Stimulated activated naive CD8-positive, alpha-beta T cell treated with anti-CD3 and anti-CD28 coated beads, Interleukin-15, amount 100 ng/mL, for 72 hours (primary cell): Measurements from ENCODE around the gene FAM228B.
"Not testable (repeated sequence)": the region's sequence is repeated elsewhere in the genome, so short reads cannot be mapped to it uniquely, and the experiment has no call there.

Experiments
- ATAC-seq: fragments of 150-1000 bp; cut with Tn5 transposase; 2 replicates; pipeline ENCODE4 v1.10.0; 2021; ENCODE audit warnings: mild to moderate bottlenecking, moderate library complexity
- DNase-seq, 2 donors: peaks; one replicate each; pipeline ENCODE4 v3.0.0; 2021 to 2022
- H3K27ac Mint-ChIP-seq, 2 donors: one replicate each; pipeline ENCODE4 v1.8.0; 2022; ENCODE audit warnings: mild to moderate bottlenecking in 2 of 2, mixed read lengths in 2 of 2, moderate library complexity in 2 of 2
- H3K27me3 Mint-ChIP-seq: one replicate; pipeline ENCODE4 v1.8.0; 2022; ENCODE audit warnings: mixed read lengths
- H3K4me1 Mint-ChIP-seq: one replicate; pipeline ENCODE4 v1.8.0; 2022; ENCODE audit warnings: mild to moderate bottlenecking, mixed read lengths
- H3K4me3 Mint-ChIP-seq, 2 donors: one replicate each; pipeline ENCODE4 v1.8.0; 2022; ENCODE audit warnings: mild to moderate bottlenecking in 2 of 2, mixed read lengths in 2 of 2, moderate library complexity in 1 of 2
- H3K9me3 Mint-ChIP-seq, 2 donors: one replicate each; pipeline ENCODE4 v1.8.0; 2022; ENCODE audit warnings: mixed read lengths in 2 of 2

The FAM228B gene

DNA sequence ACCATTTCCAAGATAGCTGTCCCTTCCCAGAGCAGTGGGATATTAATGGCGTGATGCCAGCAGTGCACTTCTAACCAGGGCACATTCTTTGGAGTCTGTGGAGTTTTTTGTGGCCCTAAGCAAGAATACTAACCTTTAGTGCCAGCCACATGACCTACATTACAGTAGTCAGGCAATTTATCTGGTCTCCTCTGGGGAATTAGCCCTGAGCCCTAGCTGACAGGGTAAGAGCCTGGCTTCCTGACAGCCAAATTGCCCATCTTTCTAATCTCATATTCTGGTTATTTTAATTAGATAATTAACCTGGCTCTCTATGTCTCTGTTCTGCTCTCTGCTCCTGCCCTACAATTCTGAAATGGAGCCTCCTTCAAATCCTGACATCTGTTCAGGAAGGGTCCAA lies 5.4 kb upstream of the FAM228B start:
- H3K27me3 Mint-ChIP-seq: no peaks in the 10 kb centered on the region
- H3K27ac Mint-ChIP-seq: no peak overlapping the region
- H3K9me3 Mint-ChIP-seq: no peaks in the 10 kb centered on the region
- no peak for ATAC-seq
- DNase-seq: no peak
- H3K4me1 Mint-ChIP-seq: peaks cover 6% of the 10 kb centered on the region
- no peak overlapping the region for H3K4me3 Mint-ChIP-seq

DNA sequence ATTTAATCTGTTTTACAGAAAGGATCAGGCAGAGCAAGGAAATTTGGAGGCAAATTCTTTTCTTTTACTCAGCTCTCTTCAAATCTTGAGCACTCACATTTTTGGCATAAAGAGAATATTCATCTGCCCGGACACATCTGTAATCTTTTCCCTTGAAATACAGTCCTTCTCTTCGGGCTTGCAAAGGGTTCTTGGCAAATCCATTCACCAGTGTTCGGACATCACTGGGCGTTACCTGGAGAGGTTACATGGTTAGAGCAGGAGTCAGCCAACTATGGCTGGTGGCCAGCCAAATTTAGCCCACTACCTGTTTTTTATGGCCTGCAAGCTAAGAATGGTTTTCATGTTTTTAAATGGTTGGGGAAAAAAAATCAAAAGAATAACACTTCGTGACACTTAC lies 2.2 kb upstream of the FAM228B start:
- no peak for DNase-seq
- H3K27ac Mint-ChIP-seq: no peak overlapping the region
- no peak overlapping the region for H3K4me3 Mint-ChIP-seq
- H3K27me3 Mint-ChIP-seq: no peaks in the 10 kb centered on the region
- ATAC-seq: no peak
- H3K4me1 Mint-ChIP-seq: peaks cover 23% of the 10 kb centered on the region
- no peaks in the 10 kb centered on the region for H3K9me3 Mint-ChIP-seq

DNA sequence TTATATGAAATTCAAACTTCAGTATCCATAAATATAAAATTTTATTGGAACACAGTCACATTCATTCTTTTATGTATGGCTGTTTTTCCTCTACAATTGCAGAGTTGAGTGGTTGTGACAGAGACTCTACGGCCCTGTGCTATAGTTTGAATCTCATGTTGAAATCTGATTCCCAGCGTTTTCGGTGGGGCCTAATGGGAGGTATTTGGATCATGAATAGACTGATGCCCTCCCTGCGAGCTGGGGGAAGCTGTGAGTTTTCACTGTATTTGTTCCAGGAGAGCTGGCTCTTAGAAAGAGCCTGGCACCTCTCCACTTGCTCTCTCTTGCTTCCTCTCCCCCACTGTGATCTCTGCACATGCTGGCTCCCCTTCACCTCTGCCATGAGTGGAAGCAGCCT lies 1.8 kb upstream of the FAM228B start:
- H3K4me3 Mint-ChIP-seq: no peak overlapping the region
- H3K27ac Mint-ChIP-seq: no peak overlapping the region
- H3K27me3 Mint-ChIP-seq: no peaks in the 10 kb centered on the region
- DNase-seq: no peak
- peaks cover 23% of the 10 kb centered on the region for H3K4me1 Mint-ChIP-seq
- no peak for ATAC-seq
- no peaks in the 10 kb centered on the region for H3K9me3 Mint-ChIP-seq

DNA sequence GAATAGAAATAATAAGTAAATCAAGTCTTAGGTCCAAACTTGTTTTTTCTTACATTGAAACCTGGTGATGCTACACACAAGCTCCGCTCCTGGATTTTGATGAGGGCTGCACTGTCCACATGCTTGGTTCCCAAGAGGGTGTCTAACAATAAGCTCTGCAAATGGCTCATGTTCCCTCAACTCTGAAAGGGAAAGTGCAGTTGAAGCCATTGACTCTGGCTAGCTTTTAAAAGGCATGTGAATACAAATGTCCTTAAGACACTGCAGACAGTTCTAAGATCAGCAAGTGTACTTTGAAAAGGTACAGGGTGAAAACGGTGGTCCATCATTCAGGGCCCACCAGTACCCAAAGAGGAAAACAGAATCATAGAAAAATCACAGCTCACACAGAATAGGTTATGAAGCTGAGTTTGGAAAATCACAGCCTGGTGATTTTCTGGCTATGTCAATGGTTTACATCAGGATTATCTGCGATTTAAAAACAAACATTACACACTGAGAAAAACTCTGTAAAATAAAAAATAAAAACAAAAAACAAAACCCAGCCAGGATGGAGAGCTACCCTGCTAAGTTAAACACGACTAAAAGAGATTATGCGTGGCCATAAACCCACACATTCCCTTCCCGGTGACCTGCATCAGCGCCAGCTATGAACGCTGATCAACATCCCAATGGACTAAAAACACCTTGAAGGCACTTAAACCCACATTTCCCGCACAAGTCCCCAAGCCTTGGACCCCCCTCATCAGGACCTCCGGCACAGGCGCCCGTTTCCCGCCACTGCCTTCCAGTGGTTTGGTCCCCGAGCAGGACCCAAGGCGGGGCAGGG lies 689 bp upstream of the FAM228B start:
- no peaks in the 10 kb centered on the region for H3K27me3 Mint-ChIP-seq
- DNase-seq (no peak), ATAC-seq (no peak)
- peak overlapping the region; percentile 88 to 90 for H3K4me3 Mint-ChIP-seq
- peaks cover 23% of the 10 kb centered on the region for H3K4me1 Mint-ChIP-seq
- H3K27ac Mint-ChIP-seq: peak overlapping the region; percentile 97
- no peaks in the 10 kb centered on the region for H3K9me3 Mint-ChIP-seq

DNA sequence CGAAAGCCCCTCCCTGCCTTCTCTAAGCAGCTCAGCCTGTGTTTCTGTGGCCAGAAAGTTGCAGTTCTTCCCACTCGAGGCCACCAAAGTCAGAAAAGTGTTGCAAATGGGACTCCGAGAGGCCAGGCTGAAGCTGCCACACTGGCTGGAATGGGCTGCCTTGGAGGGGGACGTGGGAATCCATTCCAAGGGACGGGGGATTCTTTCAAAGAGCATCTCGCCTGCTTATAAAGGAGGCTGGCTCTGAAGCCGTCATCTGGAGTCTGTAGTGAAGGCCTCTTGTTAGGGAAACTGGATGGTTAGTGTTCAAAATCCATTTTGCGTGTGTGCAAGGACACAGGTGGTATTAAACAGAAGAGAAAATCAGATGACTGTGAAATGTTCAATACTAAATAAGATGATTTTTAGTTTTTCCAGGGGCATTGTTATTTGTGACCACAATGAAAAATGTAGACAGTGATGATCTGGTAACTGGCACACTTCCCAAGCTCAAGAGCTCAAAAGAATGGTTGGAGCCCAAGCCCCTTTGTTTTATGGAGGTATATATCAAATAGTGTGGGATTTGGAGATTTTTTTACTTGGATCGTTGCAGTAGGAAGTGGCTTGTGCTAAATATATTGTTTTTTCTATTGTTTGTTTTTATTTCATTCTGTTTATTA lies 782 bp downstream of the FAM228B start:
- H3K27me3 Mint-ChIP-seq: no peaks in the 10 kb centered on the region
- H3K4me3 Mint-ChIP-seq: peak overlapping the region; percentile 91 to 93
- DNase-seq: no peak
- ATAC-seq: peak; percentile 22
- H3K9me3 Mint-ChIP-seq: no peaks in the 10 kb centered on the region
- peak overlapping the region; percentile 90 to 93 for H3K27ac Mint-ChIP-seq
- peaks cover 27% of the 10 kb centered on the region for H3K4me1 Mint-ChIP-seq

DNA sequence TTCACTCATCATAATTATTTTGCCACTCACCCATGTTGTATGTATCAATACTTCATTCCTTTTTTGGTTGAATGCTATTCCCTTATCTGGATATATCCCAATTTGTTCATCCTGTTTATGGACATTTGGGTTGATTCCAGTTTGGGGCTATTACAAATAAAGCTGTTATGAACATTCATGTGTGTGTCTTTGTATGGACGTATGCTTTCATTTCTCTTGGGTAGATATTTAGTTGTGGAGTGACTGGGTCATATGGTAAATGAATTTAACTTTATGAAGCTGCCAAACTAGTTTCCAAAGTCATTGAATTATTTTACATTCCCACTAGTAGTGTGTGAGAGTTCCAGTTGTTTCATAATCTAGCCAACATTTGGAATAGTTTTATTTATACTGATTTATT lies 2.7 kb downstream of the FAM228B start:
- DNase-seq (no peak), ATAC-seq (no peak)
- no peaks in the 10 kb centered on the region for H3K27me3 Mint-ChIP-seq
- no peak overlapping the region for H3K27ac Mint-ChIP-seq
- peaks cover 31% of the 10 kb centered on the region for H3K4me1 Mint-ChIP-seq
- H3K4me3 Mint-ChIP-seq: no peak overlapping the region
- no peaks in the 10 kb centered on the region for H3K9me3 Mint-ChIP-seq

DNA sequence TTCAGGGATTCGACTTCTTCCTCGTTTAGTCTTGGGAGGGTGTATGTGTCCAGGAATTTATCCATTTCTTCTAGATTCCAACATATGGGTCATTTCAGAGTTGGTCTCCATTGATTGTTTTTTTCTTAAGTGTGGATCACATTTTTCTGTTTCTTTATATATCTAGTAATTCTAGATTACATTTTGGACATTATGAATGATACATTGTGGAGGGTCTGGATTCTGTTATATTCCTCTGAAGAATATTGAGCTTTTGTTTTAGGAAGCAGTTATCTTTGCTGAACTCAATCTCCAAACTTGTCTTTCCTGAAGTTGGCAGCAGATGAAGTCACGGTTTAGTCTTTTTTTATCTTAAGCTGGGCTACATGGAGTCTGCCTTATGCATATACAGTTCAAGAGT lies 9.3 kb downstream of the FAM228B start:
- ATAC-seq: no peak
- H3K4me1 Mint-ChIP-seq: peaks cover 8% of the 10 kb centered on the region
- H3K9me3 Mint-ChIP-seq: peaks cover 0 to 7% of the 10 kb centered on the region in 2 donors
- no peak overlapping the region for H3K4me3 Mint-ChIP-seq
- no peak overlapping the region for H3K27ac Mint-ChIP-seq
- no peaks in the 10 kb centered on the region for H3K27me3 Mint-ChIP-seq
- no peak for DNase-seq

DNA sequence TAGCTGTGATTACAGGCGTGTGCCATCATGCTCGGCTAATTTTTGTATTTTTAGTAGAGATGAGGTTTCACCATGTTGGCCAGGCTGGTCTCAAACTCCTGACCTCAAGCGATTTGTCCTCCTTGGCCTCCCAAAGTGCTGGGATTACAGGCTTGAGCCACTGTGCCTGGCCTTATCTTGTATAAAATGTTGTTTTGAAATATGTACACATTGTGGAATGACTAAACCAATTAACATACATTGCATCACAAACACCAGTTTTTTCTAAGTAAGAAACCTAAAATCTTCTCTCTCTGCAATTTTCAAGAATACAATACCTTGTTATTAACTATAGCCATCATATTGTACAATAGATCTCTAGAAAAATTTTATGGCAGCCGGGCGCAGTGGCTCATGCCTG lies 17.0 kb downstream of the FAM228B start:
- ATAC-seq, H3K4me3 Mint-ChIP-seq, H3K27ac Mint-ChIP-seq, DNase-seq, H3K4me1 Mint-ChIP-seq, H3K9me3 Mint-ChIP-seq, H3K27me3 Mint-ChIP-seq: not testable (repeated sequence)

DNA sequence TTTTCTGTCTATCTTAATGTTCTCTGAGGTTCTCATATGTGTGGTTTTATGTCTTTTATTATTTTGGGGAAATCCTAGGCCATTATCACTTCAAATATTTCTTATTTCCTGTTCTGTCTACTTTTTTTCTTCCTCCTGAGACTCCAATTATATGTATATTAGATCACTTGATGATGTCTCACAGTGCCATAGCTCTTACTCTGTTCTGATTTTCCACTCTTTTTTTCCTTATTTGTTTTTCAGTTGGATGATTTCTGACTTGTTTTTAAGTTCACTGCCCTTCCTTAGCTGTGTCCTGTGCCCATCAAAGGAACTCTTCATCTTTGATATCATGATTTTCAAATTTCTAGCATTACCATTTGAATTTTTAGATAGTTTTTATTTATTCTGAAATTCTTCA lies 24.1 kb downstream of the FAM228B start:
- Mint-ChIP-seq H3K27ac (no peak overlapping the region), H3K4me3 (no peak overlapping the region), H3K27me3 (no peaks in the 10 kb centered on the region), H3K9me3 (peaks cover 8 to 25% of the 10 kb centered on the region in 2 donors), H3K4me1 (no peaks in the 10 kb centered on the region)
- ATAC-seq: no peak
- no peak for DNase-seq

DNA sequence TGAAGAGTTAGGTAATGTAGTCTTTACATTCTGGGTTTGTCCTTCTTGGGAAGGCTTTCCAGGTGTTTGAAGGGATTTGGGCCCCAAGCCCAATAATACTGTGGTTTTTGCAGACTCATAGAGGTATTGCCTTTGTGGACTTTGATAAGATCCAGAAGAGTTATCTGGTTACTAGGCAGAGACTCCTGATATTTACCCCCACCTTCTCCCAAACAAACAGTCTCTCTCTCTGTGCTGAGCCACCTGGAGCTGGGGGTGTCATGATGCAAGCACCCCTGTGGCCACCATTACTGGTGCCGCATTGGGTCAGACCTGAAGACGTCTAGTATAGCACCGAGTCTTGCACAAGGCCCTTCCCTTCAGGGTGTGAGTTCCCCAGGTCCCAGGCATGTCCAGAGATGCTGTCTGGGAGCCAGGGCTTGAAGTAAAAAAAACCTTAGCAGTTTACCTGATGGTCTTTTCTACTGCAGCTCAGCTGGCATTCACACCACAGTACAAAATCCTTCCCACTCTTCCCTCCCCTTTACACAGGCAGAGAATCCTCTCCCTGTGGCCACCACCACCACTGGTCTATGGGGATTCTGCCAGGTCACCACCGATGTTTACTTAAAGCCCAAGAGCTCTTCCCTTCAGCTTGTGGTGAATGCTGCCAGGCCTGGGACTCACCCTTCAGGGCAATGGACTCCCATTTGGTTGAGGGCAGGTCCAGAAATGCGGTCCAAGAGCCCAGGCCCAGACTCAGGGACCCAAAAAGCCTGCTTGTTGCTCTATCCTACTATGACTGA lies 29.3 kb downstream of the FAM228B start:
- no peak for DNase-seq
- Mint-ChIP-seq H3K9me3 (peaks cover 2 to 14% of the 10 kb centered on the region in 2 donors), H3K27me3 (no peaks in the 10 kb centered on the region), H3K27ac (no peak overlapping the region), H3K4me3 (no peak overlapping the region), H3K4me1 (no peaks in the 10 kb centered on the region)
- no peak for ATAC-seq

DNA sequence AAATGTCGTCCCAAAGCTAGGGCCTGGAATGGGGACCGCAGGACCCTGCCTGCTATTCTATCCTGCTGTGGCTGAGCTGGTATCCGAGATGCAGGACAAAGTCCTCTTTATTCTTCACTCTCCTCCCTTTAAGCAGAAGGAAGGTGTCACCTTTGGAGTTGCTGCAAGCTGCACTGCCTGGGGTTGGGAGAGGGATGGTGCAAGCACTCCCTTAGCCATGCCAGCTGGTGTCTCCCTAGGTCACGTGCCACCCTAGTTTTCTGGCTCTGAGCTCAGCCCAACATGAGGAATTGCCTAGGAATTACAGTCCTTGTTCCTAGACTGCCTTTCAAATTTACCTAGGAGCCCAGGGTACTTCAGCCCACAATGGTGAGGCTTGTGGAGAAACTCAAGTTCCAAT lies 30.2 kb downstream of the FAM228B start:
- H3K27me3 Mint-ChIP-seq: no peaks in the 10 kb centered on the region
- no peaks in the 10 kb centered on the region for H3K4me1 Mint-ChIP-seq
- H3K27ac Mint-ChIP-seq: no peak overlapping the region
- H3K9me3 Mint-ChIP-seq: peaks cover 0 to 9% of the 10 kb centered on the region in 2 donors
- H3K4me3 Mint-ChIP-seq: no peak overlapping the region
- ATAC-seq (no peak), DNase-seq (no peak)

DNA sequence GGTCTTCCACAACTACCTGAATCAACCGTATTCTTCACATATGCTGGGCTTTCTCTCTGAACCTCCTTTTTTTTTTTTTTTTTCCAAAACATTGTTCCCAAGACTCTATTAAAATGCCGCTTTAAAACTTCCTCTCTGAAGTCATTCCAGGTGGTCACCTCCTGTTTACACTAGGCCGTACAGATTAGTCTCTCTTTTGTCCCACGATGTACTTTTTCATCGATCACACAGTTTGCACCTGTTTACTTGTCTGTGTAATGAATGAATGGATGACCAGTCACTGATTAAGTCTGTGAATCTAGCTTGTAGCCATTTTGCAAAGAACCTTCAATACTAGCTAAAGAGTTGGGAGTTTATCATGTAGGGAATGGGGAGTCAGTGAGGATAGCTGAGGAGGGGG lies 34.9 kb downstream of the FAM228B start:
- Mint-ChIP-seq H3K4me3 (no peak overlapping the region), H3K27ac (no peak overlapping the region), H3K4me1 (no peaks in the 10 kb centered on the region), H3K9me3 (no peaks in the 10 kb centered on the region), H3K27me3 (no peaks in the 10 kb centered on the region)
- no peak for ATAC-seq
- DNase-seq: no peak

DNA sequence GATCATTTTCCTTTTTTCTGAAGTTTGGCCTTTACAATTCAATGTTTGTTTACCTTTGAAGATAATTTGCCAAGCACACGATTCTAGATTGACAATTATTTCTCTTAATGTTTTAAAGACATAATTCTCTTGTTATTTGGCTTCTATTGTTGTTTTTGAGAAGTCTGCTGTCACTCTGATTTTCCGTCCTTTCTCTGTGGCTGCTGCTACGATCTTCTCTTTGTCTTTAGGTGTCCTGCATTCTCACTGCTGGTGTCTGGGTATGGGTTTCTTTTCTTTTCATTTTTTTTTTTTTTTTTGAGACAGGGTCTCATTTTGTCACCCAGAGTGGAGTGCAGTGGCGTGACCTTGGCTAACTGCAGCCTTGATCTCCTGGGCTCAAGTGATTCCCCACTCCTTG lies 36.4 kb downstream of the FAM228B start:
- ATAC-seq (no peak), DNase-seq (no peak)
- no peaks in the 10 kb centered on the region for H3K9me3 Mint-ChIP-seq
- no peak overlapping the region for H3K4me3 Mint-ChIP-seq
- H3K27ac Mint-ChIP-seq: no peak overlapping the region
- no peaks in the 10 kb centered on the region for H3K4me1 Mint-ChIP-seq
- no peaks in the 10 kb centered on the region for H3K27me3 Mint-ChIP-seq

DNA sequence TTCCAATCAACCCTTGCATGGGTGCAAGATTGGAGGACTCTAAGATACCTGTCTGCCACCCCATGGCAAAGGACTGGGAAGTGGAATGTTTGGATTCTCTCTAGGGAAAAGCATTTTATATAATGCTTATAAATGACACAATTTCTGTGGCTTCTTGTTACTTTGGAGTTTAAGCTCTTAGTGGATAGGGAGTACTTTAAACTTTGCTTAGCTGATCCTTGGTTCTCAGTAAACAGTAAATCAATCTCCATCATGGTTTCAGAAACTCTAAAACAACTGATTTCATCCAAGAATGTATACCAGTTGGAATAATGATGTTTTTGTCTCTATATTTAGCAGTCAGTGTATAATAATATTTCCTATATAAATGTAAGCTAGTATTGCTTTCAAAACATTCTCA lies 37.5 kb downstream of the FAM228B start:
- no peak overlapping the region for H3K27ac Mint-ChIP-seq
- DNase-seq (no peak), ATAC-seq (no peak)
- H3K4me3 Mint-ChIP-seq: no peak overlapping the region
- no peaks in the 10 kb centered on the region for H3K27me3 Mint-ChIP-seq
- H3K9me3 Mint-ChIP-seq: no peaks in the 10 kb centered on the region
- no peaks in the 10 kb centered on the region for H3K4me1 Mint-ChIP-seq

DNA sequence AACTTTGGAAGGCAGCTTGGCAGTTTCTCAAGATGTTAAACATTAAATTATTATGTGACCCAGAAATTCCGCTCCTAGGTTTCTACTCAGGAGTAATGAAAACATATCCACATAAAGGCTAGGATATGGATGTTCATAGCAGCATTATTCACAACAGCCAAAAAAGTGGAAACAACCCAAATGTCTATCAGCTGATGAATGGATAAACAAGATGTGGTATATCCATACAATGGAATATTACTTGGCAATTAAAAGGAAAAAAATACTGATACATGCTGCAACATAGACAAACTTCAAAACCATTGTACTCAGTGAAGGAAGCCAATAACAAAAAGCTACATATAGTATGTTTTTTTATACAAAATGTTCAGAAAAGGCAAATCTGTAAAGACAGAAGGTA lies 39.2 kb downstream of the FAM228B start:
- DNase-seq: no peak

DNA sequence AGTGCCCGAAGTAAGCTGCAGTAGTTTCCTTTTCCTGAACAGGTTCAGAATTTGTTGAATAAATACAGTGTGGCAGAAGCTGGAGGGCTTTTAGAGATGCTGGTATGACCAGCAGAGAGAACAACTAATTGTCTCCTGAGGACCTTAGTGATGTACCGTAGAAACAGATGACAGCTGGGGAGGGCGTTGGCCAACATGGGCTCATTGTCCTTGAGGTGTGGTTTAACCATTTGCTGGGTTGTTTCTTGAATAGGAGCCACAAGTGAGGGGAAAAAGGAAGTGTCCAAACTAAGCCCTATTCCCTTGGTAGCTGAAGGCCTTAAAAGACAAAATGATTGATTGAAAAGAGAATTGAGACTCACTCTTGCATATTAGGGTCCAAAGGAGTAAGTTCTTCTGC lies 39.9 kb downstream of the FAM228B start:
- Mint-ChIP-seq H3K9me3 (no peaks in the 10 kb centered on the region), H3K27me3 (no peaks in the 10 kb centered on the region), H3K4me3 (no peak overlapping the region), H3K27ac (no peak overlapping the region), H3K4me1 (no peaks in the 10 kb centered on the region)
- ATAC-seq (no peak), DNase-seq (no peak)

More for the DNA sequence above, 39.2 kb downstream of the FAM228B start:
- Mint-ChIP-seq H3K4me1 (no peaks in the 10 kb centered on the region), H3K27me3 (no peaks in the 10 kb centered on the region), H3K9me3 (no peaks in the 10 kb centered on the region), H3K4me3 (no peak overlapping the region), H3K27ac (no peak overlapping the region)
- no peak for ATAC-seq
